Panc1 (cell line): ENCODE results near the gene SLC22A7.

Experiments
- TF ChIP-seq, protein P1 (sequence below): fragments of 450-650 bp; IDR thresholded peaks from 2 replicates; pipeline ENCODE4 v1.5.1; 2017; ENCODE audit warnings: mild to moderate bottlenecking
- TF ChIP-seq, protein P2 (sequence below), 2 experiments: IDR thresholded peaks; 2 replicates each; pipeline ENCODE4 v1.6.1; 2011 to 2012; ENCODE audit warnings: low read depth in 2 of 2, control low read depth in 1 of 2, low read length in 1 of 2, mild to moderate bottlenecking in 1 of 2, moderate library complexity in 1 of 2; ENCODE audit not compliant: insufficient read depth in 1 of 2

DNA sequence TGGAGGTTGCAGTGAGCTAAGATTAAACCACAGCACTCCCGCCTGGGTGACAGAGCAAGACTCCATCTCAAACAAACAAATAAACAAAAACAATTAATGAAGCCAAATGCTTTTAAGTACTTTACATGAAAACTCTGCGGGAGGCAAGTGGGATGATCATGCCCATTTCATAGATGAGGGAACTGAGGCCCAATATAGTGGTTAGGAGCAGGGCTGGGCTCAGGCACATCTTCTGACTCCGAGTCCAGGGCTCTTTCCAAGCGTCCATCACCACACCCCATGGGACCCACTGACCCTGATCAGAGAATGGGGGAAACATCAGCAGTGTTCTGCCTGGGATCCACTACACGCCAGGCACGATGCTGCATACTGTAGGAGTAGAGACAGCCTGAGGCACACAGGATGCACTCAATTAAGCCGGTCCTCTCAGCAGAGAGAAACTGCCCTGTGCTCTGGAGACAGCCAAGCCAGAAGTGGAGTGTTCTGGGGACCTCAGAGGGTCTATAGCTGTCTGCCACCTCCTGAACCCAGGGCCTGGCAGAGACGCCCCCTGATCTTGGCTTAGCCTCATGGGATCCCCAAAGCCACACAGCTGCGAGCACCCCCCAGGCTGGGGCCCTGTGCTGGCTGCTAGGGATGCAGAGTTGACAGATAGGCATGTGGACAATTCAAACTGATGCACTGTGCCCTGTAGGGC is 41.2 kb upstream of the SLC22A7 start:
- TF ChIP-seq, protein P1, sequence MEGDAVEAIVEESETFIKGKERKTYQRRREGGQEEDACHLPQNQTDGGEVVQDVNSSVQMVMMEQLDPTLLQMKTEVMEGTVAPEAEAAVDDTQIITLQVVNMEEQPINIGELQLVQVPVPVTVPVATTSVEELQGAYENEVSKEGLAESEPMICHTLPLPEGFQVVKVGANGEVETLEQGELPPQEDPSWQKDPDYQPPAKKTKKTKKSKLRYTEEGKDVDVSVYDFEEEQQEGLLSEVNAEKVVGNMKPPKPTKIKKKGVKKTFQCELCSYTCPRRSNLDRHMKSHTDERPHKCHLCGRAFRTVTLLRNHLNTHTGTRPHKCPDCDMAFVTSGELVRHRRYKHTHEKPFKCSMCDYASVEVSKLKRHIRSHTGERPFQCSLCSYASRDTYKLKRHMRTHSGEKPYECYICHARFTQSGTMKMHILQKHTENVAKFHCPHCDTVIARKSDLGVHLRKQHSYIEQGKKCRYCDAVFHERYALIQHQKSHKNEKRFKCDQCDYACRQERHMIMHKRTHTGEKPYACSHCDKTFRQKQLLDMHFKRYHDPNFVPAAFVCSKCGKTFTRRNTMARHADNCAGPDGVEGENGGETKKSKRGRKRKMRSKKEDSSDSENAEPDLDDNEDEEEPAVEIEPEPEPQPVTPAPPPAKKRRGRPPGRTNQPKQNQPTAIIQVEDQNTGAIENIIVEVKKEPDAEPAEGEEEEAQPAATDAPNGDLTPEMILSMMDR = no peak
- TF ChIP-seq, protein P2, sequence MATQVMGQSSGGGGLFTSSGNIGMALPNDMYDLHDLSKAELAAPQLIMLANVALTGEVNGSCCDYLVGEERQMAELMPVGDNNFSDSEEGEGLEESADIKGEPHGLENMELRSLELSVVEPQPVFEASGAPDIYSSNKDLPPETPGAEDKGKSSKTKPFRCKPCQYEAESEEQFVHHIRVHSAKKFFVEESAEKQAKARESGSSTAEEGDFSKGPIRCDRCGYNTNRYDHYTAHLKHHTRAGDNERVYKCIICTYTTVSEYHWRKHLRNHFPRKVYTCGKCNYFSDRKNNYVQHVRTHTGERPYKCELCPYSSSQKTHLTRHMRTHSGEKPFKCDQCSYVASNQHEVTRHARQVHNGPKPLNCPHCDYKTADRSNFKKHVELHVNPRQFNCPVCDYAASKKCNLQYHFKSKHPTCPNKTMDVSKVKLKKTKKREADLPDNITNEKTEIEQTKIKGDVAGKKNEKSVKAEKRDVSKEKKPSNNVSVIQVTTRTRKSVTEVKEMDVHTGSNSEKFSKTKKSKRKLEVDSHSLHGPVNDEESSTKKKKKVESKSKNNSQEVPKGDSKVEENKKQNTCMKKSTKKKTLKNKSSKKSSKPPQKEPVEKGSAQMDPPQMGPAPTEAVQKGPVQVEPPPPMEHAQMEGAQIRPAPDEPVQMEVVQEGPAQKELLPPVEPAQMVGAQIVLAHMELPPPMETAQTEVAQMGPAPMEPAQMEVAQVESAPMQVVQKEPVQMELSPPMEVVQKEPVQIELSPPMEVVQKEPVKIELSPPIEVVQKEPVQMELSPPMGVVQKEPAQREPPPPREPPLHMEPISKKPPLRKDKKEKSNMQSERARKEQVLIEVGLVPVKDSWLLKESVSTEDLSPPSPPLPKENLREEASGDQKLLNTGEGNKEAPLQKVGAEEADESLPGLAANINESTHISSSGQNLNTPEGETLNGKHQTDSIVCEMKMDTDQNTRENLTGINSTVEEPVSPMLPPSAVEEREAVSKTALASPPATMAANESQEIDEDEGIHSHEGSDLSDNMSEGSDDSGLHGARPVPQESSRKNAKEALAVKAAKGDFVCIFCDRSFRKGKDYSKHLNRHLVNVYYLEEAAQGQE (IDR thresholded peaks at IDR 0.05; ENCODE audit: insufficient read depth in 1 of 2, low read depth in 2 of 2, low read length in 1 of 2) = no peak
